ENCODE data around the gene ANXA1. TPM values are rescaled to one million over a fixed set of nuclear protein-coding genes. Genes with fewer than 3 reads are reported as not detected.
A peak's percentile ranks its signal among the peaks of the same experiment; 100 is the strongest.

Gene ANXA1
- total RNA-seq, 1 donor from 2014 or later, result 834 TPM

- intact Hi-C loops (cut with DNase I), result no loop called here
- H3K27ac ChIP-seq, result peak overlapping the region; percentile 10
- H3K27me3 ChIP-seq, result no peaks in the 10 kb centered on the region
- no peaks in the 10 kb centered on the region for H3K9me3 ChIP-seq
- DNase-seq (ENCODE audit: extremely low spot score in 2 of 2), result no peak
- H3K4me1 ChIP-seq, result peaks cover 20% of the 10 kb centered on the region
- no peak for TF ChIP-seq POLR2A (IDR thresholded peaks at IDR 0.05)
- peak in 1 of 2 donors; percentile 39 for TF ChIP-seq POLR2AphosphoS5 (IDR thresholded peaks at IDR 0.05; ENCODE audit: insufficient read depth in 1 of 2, low read depth in 1 of 2)
- H3K4me3 ChIP-seq, result no peak overlapping the region
- H3K36me3 ChIP-seq, result no peaks in the 10 kb centered on the region
These were observed 14.3 kb upstream of the ANXA1 start for GRCh38 chr9:73137286-73137899.

GRCh38 chr9:73137914-73138313 lies 13.8 kb upstream of the ANXA1 start:
- Histone ChIP-seq H3K9me3 (no peaks in the 10 kb centered on the region), H3K4me1 (peaks cover 20% of the 10 kb centered on the region), H3K4me3 (no peak overlapping the region), H3K36me3 (no peaks in the 10 kb centered on the region), H3K27ac (peak overlapping the region; percentile 10), H3K27me3 (no peaks in the 10 kb centered on the region)
- peak in 1 of 2 donors; percentile 21 for TF ChIP-seq POLR2AphosphoS5 (IDR thresholded peaks at IDR 0.05; ENCODE audit: insufficient read depth in 1 of 2, low read depth in 1 of 2)
- no peak for TF ChIP-seq CTCF (IDR thresholded peaks at IDR 0.05)
- TF ChIP-seq POLR2A (IDR thresholded peaks at IDR 0.05), result no peak
- intact Hi-C loops (cut with DNase I), result no loop called here
- DNase-seq (ENCODE audit: extremely low spot score in 2 of 2), result no peak

GRCh38 chr9:73138516-73138915 lies 13.1 kb upstream of the ANXA1 start:
- no peak for DNase-seq (ENCODE audit: extremely low spot score in 2 of 2)
- Histone ChIP-seq H3K36me3 (no peaks in the 10 kb centered on the region), H3K4me1 (peaks cover 22% of the 10 kb centered on the region), H3K27ac (no peak overlapping the region), H3K9me3 (no peaks in the 10 kb centered on the region), H3K4me3 (no peak overlapping the region), H3K27me3 (no peaks in the 10 kb centered on the region)
- TF ChIP-seq POLR2AphosphoS5 (IDR thresholded peaks at IDR 0.05; ENCODE audit: insufficient read depth in 1 of 2, low read depth in 1 of 2), result no peak
- no peak for TF ChIP-seq CTCF (IDR thresholded peaks at IDR 0.05)
- no peak for TF ChIP-seq POLR2A (IDR thresholded peaks at IDR 0.05)
- intact Hi-C loops (cut with DNase I), result no loop called here

GRCh38 chr9:73141282-73141681 lies 10.4 kb upstream of the ANXA1 start:
- TF ChIP-seq CTCF (IDR thresholded peaks at IDR 0.05) (no peak), POLR2A (IDR thresholded peaks at IDR 0.05) (no peak), POLR2AphosphoS5 (IDR thresholded peaks at IDR 0.05; ENCODE audit: insufficient read depth in 1 of 2, low read depth in 1 of 2) (no peak)
- H3K27me3 ChIP-seq, result no peaks in the 10 kb centered on the region
- H3K4me3 ChIP-seq, result no peak overlapping the region
- intact Hi-C loops (cut with DNase I), result no loop called here
- H3K9me3 ChIP-seq, result no peaks in the 10 kb centered on the region
- peaks cover 24% of the 10 kb centered on the region for H3K4me1 ChIP-seq
- no peaks in the 10 kb centered on the region for H3K36me3 ChIP-seq
- H3K27ac ChIP-seq, result peak overlapping the region; percentile 18
- DNase-seq (ENCODE audit: extremely low spot score in 2 of 2), result no peak

GRCh38 chr9:73143711-73144328 lies 7.8 kb upstream of the ANXA1 start:
- no peak for DNase-seq (ENCODE audit: extremely low spot score in 2 of 2)
- H3K27ac ChIP-seq, result peak overlapping the region; percentile 31
- no peaks in the 10 kb centered on the region for H3K36me3 ChIP-seq
- H3K4me1 ChIP-seq, result peaks cover 33% of the 10 kb centered on the region
- intact Hi-C loops (cut with DNase I), result no loop called here
- no peak for TF ChIP-seq POLR2A (IDR thresholded peaks at IDR 0.05)
- TF ChIP-seq POLR2AphosphoS5 (IDR thresholded peaks at IDR 0.05; ENCODE audit: insufficient read depth in 1 of 2, low read depth in 1 of 2), result peak in 1 of 2 donors; percentile 88
- no peaks in the 10 kb centered on the region for H3K9me3 ChIP-seq
- no peaks in the 10 kb centered on the region for H3K27me3 ChIP-seq
- no peak overlapping the region for H3K4me3 ChIP-seq
